Uterine smooth muscle cell (primary cell): Measurements from ENCODE around the gene SPSB3. TPM values are rescaled to one million over a fixed set of nuclear protein-coding genes. Genes with fewer than 3 reads are reported as not detected.

Source experiments
- total RNA-seq: library from RNA; depleted of rRNA; stranded (reverse); fragments of >200 nt; gene quantifications from 2 replicates; pipeline ENCODE4 v1.2.3, GENCODE V29; 2014

The SPSB3 gene
- 29.0 and 37.5 TPM in 2 replicates for total RNA-seq

GRCh38 chr16:1782408-1783264 is at the start of gene SPSB3, which contains the start of gene NUBP2:
SPSB3 (minus strand) TSS chr16:1782571; CDS start chr16:1781483, 1,088 bp downstream.
NUBP2 (plus strand) TSS chr16:1782960; CDS start chr16:1783021, 61 bp downstream.

DNA sequence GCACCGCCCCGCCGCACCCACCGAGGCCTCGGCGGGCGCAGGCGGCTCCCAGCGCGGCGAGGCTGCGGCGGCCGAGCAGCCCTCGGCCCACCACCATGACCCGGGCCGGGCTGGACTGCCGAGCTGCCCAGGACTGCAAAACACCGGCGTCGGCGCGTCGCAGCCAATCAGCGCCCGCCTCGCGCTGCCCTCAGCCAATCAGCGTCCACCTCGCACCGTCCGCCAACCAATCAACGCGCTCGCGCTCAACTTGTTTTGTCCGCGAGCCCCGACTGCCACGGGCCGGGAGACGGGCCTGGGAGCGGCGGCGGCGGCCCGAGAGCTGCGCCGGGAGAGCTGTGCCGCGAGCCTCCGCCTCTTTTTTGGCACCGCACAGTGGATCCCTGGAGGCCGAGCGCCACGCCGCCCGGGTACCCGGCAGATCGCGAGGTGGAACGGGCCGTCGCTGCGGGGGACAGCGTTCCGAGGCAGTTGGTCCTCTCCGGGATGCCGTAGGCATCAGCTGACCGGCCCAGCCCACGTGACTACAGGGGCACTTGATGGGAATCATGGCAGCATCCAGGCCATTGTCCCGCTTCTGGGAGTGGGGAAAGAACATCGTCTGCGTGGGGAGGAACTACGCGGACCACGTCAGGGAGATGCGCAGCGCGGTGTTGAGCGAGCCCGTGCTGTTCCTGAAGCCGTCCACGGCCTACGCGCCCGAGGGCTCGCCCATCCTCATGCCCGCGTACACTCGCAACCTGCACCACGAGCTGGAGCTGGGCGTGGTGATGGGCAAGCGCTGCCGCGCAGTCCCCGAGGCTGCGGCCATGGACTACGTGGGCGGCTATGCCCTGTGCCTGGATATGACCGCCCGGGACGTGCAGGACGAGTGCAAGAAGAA is 44.6 kb upstream of the SPSB3 start, which contains the start of the genes FAHD1 and HAGH:
Gene FAHD1, plus strand, starts transcription at position 516 of the 883 bp plus-strand sequence. Its CDS starts 33 bp downstream, at position 549.
Gene HAGH, minus strand, starts transcription at position 135 of the 883 bp plus-strand sequence. Its CDS starts 38 bp downstream, at position 97.

GRCh38 chr16:1793578-1794220 is 11.3 kb upstream of the SPSB3 start, which contains the start of gene IGFALS:
IGFALS (minus strand) TSS chr16:1793705; CDS start chr16:1793652, 53 bp downstream.

DNA sequence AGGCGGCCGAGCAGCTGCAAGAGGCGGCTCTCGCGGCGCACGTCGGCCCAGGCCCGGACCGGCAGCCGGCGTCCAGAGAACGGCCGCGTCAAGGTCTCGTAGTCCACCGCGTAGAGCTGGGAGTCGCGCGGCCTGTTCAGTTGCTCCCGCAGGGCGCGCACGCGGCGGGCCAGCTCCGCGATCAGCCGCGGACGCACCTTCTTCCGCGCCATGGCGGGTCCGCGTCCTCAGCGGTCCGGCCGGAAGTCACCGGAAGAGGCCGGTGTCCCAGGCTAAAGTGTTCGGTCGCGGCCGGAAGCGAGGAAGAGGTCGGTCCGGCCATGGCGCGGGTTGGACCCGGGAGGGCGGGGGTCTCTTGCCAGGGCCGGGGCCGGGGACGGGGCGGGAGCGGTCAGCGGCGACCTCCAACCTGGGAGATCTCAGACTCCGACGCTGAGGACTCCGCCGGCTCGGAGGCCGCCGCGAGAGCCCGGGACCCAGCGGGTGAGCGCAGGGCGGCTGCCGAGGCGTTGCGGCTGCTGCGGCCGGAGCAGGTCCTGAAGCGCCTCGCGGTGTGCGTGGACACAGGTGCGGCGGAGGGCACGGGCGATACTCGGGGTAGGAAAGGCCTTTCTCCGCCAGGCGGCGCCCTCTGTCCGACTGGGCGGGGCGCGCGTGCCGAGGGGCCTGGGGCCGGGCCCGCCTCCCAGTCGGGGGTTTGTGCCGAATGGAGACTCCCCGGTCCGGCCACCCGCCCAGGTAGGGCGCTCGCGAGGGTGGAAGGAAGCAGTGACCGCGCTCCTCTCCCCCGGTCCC is 9.3 kb downstream of the SPSB3 start, which contains the start of gene MRPS34:
Gene MRPS34, minus strand, starts transcription at position 227 of the 795 bp plus-strand sequence. Its CDS starts 15 bp downstream, at position 212.

GRCh38 chr16:1772362-1772907 is 9.9 kb downstream of the SPSB3 start, which contains the start of gene EME2:
EME2 (plus strand) TSS chr16:1772810; CDS start chr16:1773228, 418 bp downstream.

GRCh38 chr16:1771188-1771863 is 11.0 kb downstream of the SPSB3 start, which contains the start of gene NME3:
NME3 (minus strand) TSS chr16:1771543; CDS start chr16:1771534, 9 bp downstream.

Other genes with a start within 250 kb of the SPSB3 start
- gene TMEM204, start 248.9 kb downstream of the SPSB3 start, total RNA-seq: 4.8 and 7.2 TPM in 2 replicates
- 27.2 and 42.7 TPM in 2 replicates for gene IFT140, start 170.5 kb downstream of the SPSB3 start, total RNA-seq
- 7.7 and 8.4 TPM in 2 replicates for gene CRAMP1, start 170.2 kb downstream of the SPSB3 start, total RNA-seq
- gene JPT2, start 104.3 kb downstream of the SPSB3 start, total RNA-seq: 28.0 and 49.4 TPM in 2 replicates
- 42.9 and 44.9 TPM in 2 replicates for gene MAPK8IP3, start 76.4 kb downstream of the SPSB3 start, total RNA-seq
- 34.6 and 65.0 TPM in 2 replicates for gene NME3, start 11.0 kb downstream of the SPSB3 start, total RNA-seq
- gene EME2, start 9.8 kb downstream of the SPSB3 start, total RNA-seq: 11.7 and 16.5 TPM in 2 replicates
- gene MRPS34, start 9.4 kb downstream of the SPSB3 start, total RNA-seq: 89.7 and 102 TPM in 2 replicates
- gene NUBP2, start 389 bp upstream of the SPSB3 start, total RNA-seq: 70.7 and 82.7 TPM in 2 replicates
- under 0.01 and 0.50 TPM in 2 replicates for gene IGFALS, start 11.1 kb upstream of the SPSB3 start, total RNA-seq
- 48.1 and 55.1 TPM in 2 replicates for gene HAGH, start 44.3 kb upstream of the SPSB3 start, total RNA-seq
- 66.5 and 87.0 TPM in 2 replicates for gene FAHD1, start 44.6 kb upstream of the SPSB3 start, total RNA-seq
- 0.22 and 0.50 TPM in 2 replicates for gene MEIOB, start 89.6 kb upstream of the SPSB3 start, total RNA-seq
- gene HS3ST6, start 135.8 kb upstream of the SPSB3 start, total RNA-seq: not detected in 2 replicates
- gene MSRB1, start 160.6 kb upstream of the SPSB3 start, total RNA-seq: 6.2 and 6.6 TPM in 2 replicates
- not detected in 2 replicates for gene RPL3L, start 172.1 kb upstream of the SPSB3 start, total RNA-seq
- gene NDUFB10, start 177.0 kb upstream of the SPSB3 start, total RNA-seq: 110 and 149 TPM in 2 replicates
- gene RPS2, start 182.3 kb upstream of the SPSB3 start, total RNA-seq: 1,423 and 2,571 TPM in 2 replicates
- not detected in 2 replicates for gene RNF151, start 184.3 kb upstream of the SPSB3 start, total RNA-seq
- gene TBL3, start 189.5 kb upstream of the SPSB3 start, total RNA-seq: 40.7 and 57.5 TPM in 2 replicates
- gene NOXO1, start 198.9 kb upstream of the SPSB3 start, total RNA-seq: not detected in 2 replicates
- 18.5 and 23.0 TPM in 2 replicates for gene GFER, start 201.6 kb upstream of the SPSB3 start, total RNA-seq
- 1.4 and 6.1 TPM in 2 replicates for gene SYNGR3, start 207.4 kb upstream of the SPSB3 start, total RNA-seq
- 20.7 and 22.7 TPM in 2 replicates for gene ZNF598, start 227.2 kb upstream of the SPSB3 start, total RNA-seq
- gene NPW, start 237.2 kb upstream of the SPSB3 start, total RNA-seq: 0.33 and 0.87 TPM in 2 replicates
- gene NHERF2, start 244.3 kb upstream of the SPSB3 start, total RNA-seq: 12.1 and 17.7 TPM in 2 replicates